Loucy (cell line): ENCODE measurements around the gene CNTN5.

Experiments used
- CTCF ChIP-seq: fragments of 200-600 bp; sonication (generic); conservative IDR thresholded peaks from 2 replicates; pipeline ENCODE4 v1.5.1; 2014; ENCODE audit warnings: mild to moderate bottlenecking, antibody characterized with exemption, low read length
- EZH2phosphoT487 ChIP-seq: fragments of 200-600 bp; IDR thresholded peaks from 2 replicates; pipeline ENCODE4 v1.6.1; 2018; ENCODE audit warnings: antibody characterized with exemption, mild to moderate bottlenecking, moderate library complexity, borderline replicate concordance

GRCh38 chr11:99803501-99803900, 782.8 kb downstream of the CNTN5 start:
- TF ChIP-seq CTCF (no peak), EZH2phosphoT487 (no peak)
